Urinary bladder (tissue), 4 donors: ENCODE data around the gene ZNF576. TPM values are rescaled to one million over a fixed set of nuclear protein-coding genes. Genes with fewer than 3 reads are reported as not detected.
A peak's percentile ranks its signal among the peaks of the same experiment; 100 is the strongest.

Experiments
- DNase-seq: peaks from one replicate; pipeline ENCODE4 v3.0.0-alpha.2; 2015; ENCODE audit errors: extremely low spot score
- H3K27ac ChIP-seq: one replicate; pipeline ENCODE4 v1.5.1; 2013; ENCODE audit warnings: low read depth, mild to moderate bottlenecking, moderate library complexity
- H3K36me3 ChIP-seq: one replicate; pipeline ENCODE4 v1.6.1; 2013; ENCODE audit warnings: mild to moderate bottlenecking, moderate library complexity; ENCODE audit not compliant: insufficient read depth
- H3K4me1 ChIP-seq: one replicate; pipeline ENCODE4 v1.6.1; 2013; ENCODE audit warnings: mild to moderate bottlenecking, moderate library complexity; ENCODE audit not compliant: insufficient read depth
- H3K4me3 ChIP-seq: one replicate; pipeline ENCODE4 v1.5.1; 2013; ENCODE audit warnings: low read depth, low read length
- WGBS: extraction: QIAGEN DNeasy Blood & Tissue Kit; methylation state at CpG from one replicate; pipeline ENCODE4 v1.1.7; 2013; 5-methylcytosine and 5-hydroxymethylcytosine counted together
- polyA plus RNA-seq: library from polyadenylated mRNA; stranded (reverse); fragments of 200-250 nt; gene quantifications from one replicate; pipeline ENCODE4 v1.2.3, GENCODE V29; 2013
- total RNA-seq: library from RNA; depleted of rRNA; stranded (reverse); fragments of >200 nt; gene quantifications from one replicate; pipeline ENCODE4 v1.2.3, GENCODE V29; 2014
- donor health status: healthy with polysubstance abuse.
- donor health status: healthy.

ZNF576 gene
- total and polyA plus RNA-seq, 2 donors, result 5.1 to 19.2 TPM

- no peak overlapping the region for H3K4me3 ChIP-seq
- no peak for DNase-seq
- H3K27ac ChIP-seq, result no peak overlapping the region
- WGBS, result 71% methylated on average over 14 of the region's 14 CpGs
- H3K4me1 ChIP-seq, result no peaks in the 10 kb centered on the region
- H3K36me3 ChIP-seq, result no peaks in the 10 kb centered on the region
Measured at GRCh38 chr19:43562698-43563241, 33.6 kb upstream of the ZNF576 start.

- Histone ChIP-seq H3K36me3 (no peaks in the 10 kb centered on the region), H3K4me3 (no peak overlapping the region), H3K4me1 (no peaks in the 10 kb centered on the region), H3K27ac (no peak overlapping the region)
- DNase-seq, result no peak
- WGBS, result 85% methylated on average over 10 of the region's 10 CpGs
Measured at GRCh38 chr19:43563816-43564457, 32.5 kb upstream of the ZNF576 start.

- Histone ChIP-seq H3K4me3 (no peak overlapping the region), H3K36me3 (no peaks in the 10 kb centered on the region), H3K27ac (no peak overlapping the region), H3K4me1 (no peaks in the 10 kb centered on the region)
- DNase-seq, result no peak
- 61% methylated on average over 9 of the region's 9 CpGs for WGBS
Measured at GRCh38 chr19:43564800-43565199, 31.6 kb upstream of the ZNF576 start.

GRCh38 chr19:43569657-43570056, 26.7 kb upstream of the ZNF576 start:
- Histone ChIP-seq H3K4me1 (no peaks in the 10 kb centered on the region), H3K4me3 (no peak overlapping the region), H3K27ac (no peak overlapping the region), H3K36me3 (no peaks in the 10 kb centered on the region)
- DNase-seq, result no peak
- WGBS, result 71% methylated on average over 5 of the region's 5 CpGs

- DNase-seq, result no peak
- no peak overlapping the region for H3K4me3 ChIP-seq
- no peaks in the 10 kb centered on the region for H3K36me3 ChIP-seq
- no peaks in the 10 kb centered on the region for H3K4me1 ChIP-seq
- H3K27ac ChIP-seq, result no peak overlapping the region
- WGBS, result 94% methylated on average over 5 of the region's 5 CpGs
Measured at GRCh38 chr19:43570174-43570791, 26.1 kb upstream of the ZNF576 start.

GRCh38 chr19:43572171-43572588, 24.2 kb upstream of the ZNF576 start:
- WGBS, result 89% methylated on average over 3 of the region's 3 CpGs
- Histone ChIP-seq H3K4me1 (no peaks in the 10 kb centered on the region), H3K27ac (no peak overlapping the region), H3K4me3 (no peak overlapping the region), H3K36me3 (no peaks in the 10 kb centered on the region)
- DNase-seq, result no peak

- DNase-seq, result no peak
- Histone ChIP-seq H3K4me1 (no peaks in the 10 kb centered on the region), H3K36me3 (no peaks in the 10 kb centered on the region), H3K4me3 (peak overlapping the region; percentile 64), H3K27ac (no peak overlapping the region)
- 29% methylated on average over 12 of the region's 12 CpGs for WGBS
Measured at GRCh38 chr19:43574424-43575155, 21.8 kb upstream of the ZNF576 start.

GRCh38 chr19:43575156-43575950, 21.0 kb upstream of the ZNF576 start, which contains the start of the genes PINLYP and XRCC1:
TSS of gene PINLYP (plus strand) at chr19:43575801. CDS start at chr19:43577192, 1,391 bp downstream.
TSS of gene XRCC1 (minus strand) at chr19:43575527. CDS start at chr19:43575458, 69 bp downstream.
- Histone ChIP-seq H3K4me3 (peak within 1 kb of the TSS; percentile 64), H3K36me3 (no peaks in the 10 kb centered on the region), H3K27ac (peak within 1 kb of the TSS; percentile 41), H3K4me1 (no peaks in the 10 kb centered on the region)
- DNase-seq, result peak; percentile 99
- under 1% methylated on average over 51 of the region's 51 CpGs for WGBS

- peaks cover 1% of the 10 kb centered on the region for H3K4me1 ChIP-seq
- H3K36me3 ChIP-seq, result no peaks in the 10 kb centered on the region
- 64% methylated on average over 37 of the region's 37 CpGs for WGBS
- no peak overlapping the region for H3K4me3 ChIP-seq
- no peak for DNase-seq
- H3K27ac ChIP-seq, result peak overlapping the region; percentile 35
Measured at GRCh38 chr19:43575955-43576878, 20.2 kb upstream of the ZNF576 start.

- Histone ChIP-seq H3K36me3 (no peaks in the 10 kb centered on the region), H3K4me3 (no peak overlapping the region), H3K4me1 (peaks cover 1% of the 10 kb centered on the region), H3K27ac (no peak overlapping the region)
- DNase-seq, result no peak
- WGBS, result 86% methylated on average over 3 of the region's 3 CpGs
Measured at GRCh38 chr19:43578787-43579186, 17.6 kb upstream of the ZNF576 start.

- no peak overlapping the region for H3K4me3 ChIP-seq
- no peaks in the 10 kb centered on the region for H3K36me3 ChIP-seq
- peaks cover 1% of the 10 kb centered on the region for H3K4me1 ChIP-seq
- no peak overlapping the region for H3K27ac ChIP-seq
- WGBS, result 62% methylated on average over 7 of the region's 7 CpGs
- DNase-seq, result no peak
Measured at GRCh38 chr19:43581467-43581866, 14.9 kb upstream of the ZNF576 start.

- no peak overlapping the region for H3K4me3 ChIP-seq
- H3K36me3 ChIP-seq, result no peaks in the 10 kb centered on the region
- DNase-seq, result no peak
- peaks cover 1% of the 10 kb centered on the region for H3K4me1 ChIP-seq
- 95% methylated on average over 2 of the region's 2 CpGs for WGBS
- H3K27ac ChIP-seq, result no peak overlapping the region
Measured at GRCh38 chr19:43582495-43582894, 13.9 kb upstream of the ZNF576 start.
